Aorta (tissue), 5 donors: ENCODE data around the gene MAP3K13. TPM values are rescaled to one million over a fixed set of nuclear protein-coding genes. Genes with fewer than 3 reads are reported as not detected.

Experiments
- ATAC-seq: fragments of 200-7000 bp; cut with Tn5 transposase; one replicate; pipeline ENCODE4 v1.9.1; 2022; ENCODE audit warnings: moderate library complexity; ENCODE audit not compliant: low FRiP score
- DNase-seq, 2 donors: peaks; one replicate each; pipeline ENCODE4 v3.0.0-alpha.2; 2020
- H3K27ac ChIP-seq, 2 donors: one replicate each; pipeline ENCODE4 v1.5.1; 2013; ENCODE audit warnings: low read length in 2 of 2, mild to moderate bottlenecking in 2 of 2, moderate library complexity in 2 of 2, control low read depth in 1 of 2, inconsistent platforms in 1 of 2, low read depth in 1 of 2
- H3K27me3 ChIP-seq, 2 donors: one replicate each; pipeline ENCODE4 v1.6.1; 2013; ENCODE audit warnings: control low read depth in 1 of 2, low read length in 1 of 2, mild to moderate bottlenecking in 1 of 2, moderate library complexity in 1 of 2; ENCODE audit not compliant: insufficient read depth in 2 of 2, control insufficient read depth in 1 of 2
- H3K36me3 ChIP-seq, 2 donors: one replicate each; pipeline ENCODE4 v1.6.1; 2013; ENCODE audit warnings: control low read depth in 1 of 2, low read length in 1 of 2, mild to moderate bottlenecking in 1 of 2; ENCODE audit not compliant: insufficient read depth in 2 of 2, control insufficient read depth in 1 of 2
- H3K4me1 ChIP-seq, 2 donors: one replicate each; pipeline ENCODE4 v1.6.1; 2013; ENCODE audit warnings: low read length in 2 of 2, control low read depth in 1 of 2, mild to moderate bottlenecking in 1 of 2, moderate library complexity in 1 of 2; ENCODE audit not compliant: insufficient read depth in 2 of 2, control insufficient read depth in 1 of 2
- H3K4me3 ChIP-seq, 2 donors: one replicate each; pipeline ENCODE4 v1.5.1; 2013; ENCODE audit warnings: low read length in 2 of 2, control low read depth in 1 of 2, mild to moderate bottlenecking in 1 of 2
- H3K9me3 ChIP-seq: one replicate; pipeline ENCODE4 v1.6.1; 2013; ENCODE audit warnings: mild to moderate bottlenecking, low read length; ENCODE audit not compliant: control insufficient read depth
- WGBS, 2 donors: extraction: QIAGEN DNeasy Blood & Tissue Kit; methylation state at CpG; one replicate each; pipeline ENCODE4 v1.1.7; 2013; 5-methylcytosine and 5-hydroxymethylcytosine counted together
- intact Hi-C, 2 donors: fragments of 100-400 bp; cut with DNase I; formaldehyde crosslinking; loops; one replicate each; pipeline versions ENCODE4 v1.14.2 to v1.15.0; 2022
- polyA plus RNA-seq, 2 donors: library from polyadenylated mRNA; stranded (reverse); fragments of 200-250 nt; gene quantifications; one replicate each; pipeline ENCODE4 v1.2.3, GENCODE V29; 2013
- total RNA-seq, 2 donors: library from RNA; stranded (reverse); fragmentation: NEBNext Ultra II Directional; extraction: Animal tissue kit (Norgen Biotek cat#: 25700); gene quantifications; one replicate each; pipeline ENCODE4 v1.2.1, GENCODE V29; 2021
- donor health status: healthy with polysubstance abuse.
- donor health status: Bipolar disorder and iron deficiency.
- donor health status: DM: no; HTN: no; CAD: no.
- donor health status: DM: no; HTN: no; CAD: no.
- donor health status: DM: yes; HTN: yes; CAD: no.

The MAP3K13 gene
- total and polyA plus RNA-seq, 4 donors = 19.8 to 38.4 (median 27.0) TPM

DNA sequence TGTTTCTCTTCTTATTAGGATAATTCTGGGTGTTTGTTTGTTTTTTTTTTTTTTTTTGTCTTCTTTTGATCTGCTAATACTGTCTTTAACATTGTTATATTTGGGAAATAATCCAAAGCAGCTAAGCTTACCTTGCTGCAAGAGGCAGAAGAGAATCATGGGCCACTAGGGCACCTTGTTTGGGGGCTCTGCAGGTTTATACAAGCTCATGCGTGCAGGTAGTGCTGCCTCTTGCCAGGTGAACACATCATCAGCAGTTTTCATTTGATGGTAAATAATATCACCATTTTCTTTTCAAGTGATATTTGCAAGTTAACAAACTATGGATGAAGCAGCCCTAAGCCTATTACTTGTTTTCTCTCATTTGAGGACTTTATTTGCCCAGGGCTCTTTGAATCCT, 37.9 kb downstream of the MAP3K13 start:
- no peak overlapping the region for H3K27ac ChIP-seq
- H3K4me1 ChIP-seq = peaks cover 2% of the 10 kb centered on the region in 2 donors
- no peak for DNase-seq
- H3K36me3 ChIP-seq = no peaks in the 10 kb centered on the region
- no peak overlapping the region for H3K4me3 ChIP-seq
- H3K9me3 ChIP-seq = no peaks in the 10 kb centered on the region
- intact Hi-C loops = no loop called here
- H3K27me3 ChIP-seq = no peaks in the 10 kb centered on the region
- ATAC-seq = no peak
- WGBS, 2 donors = 97 to 100% methylated on average over 1 of the region's 1 CpG

DNA sequence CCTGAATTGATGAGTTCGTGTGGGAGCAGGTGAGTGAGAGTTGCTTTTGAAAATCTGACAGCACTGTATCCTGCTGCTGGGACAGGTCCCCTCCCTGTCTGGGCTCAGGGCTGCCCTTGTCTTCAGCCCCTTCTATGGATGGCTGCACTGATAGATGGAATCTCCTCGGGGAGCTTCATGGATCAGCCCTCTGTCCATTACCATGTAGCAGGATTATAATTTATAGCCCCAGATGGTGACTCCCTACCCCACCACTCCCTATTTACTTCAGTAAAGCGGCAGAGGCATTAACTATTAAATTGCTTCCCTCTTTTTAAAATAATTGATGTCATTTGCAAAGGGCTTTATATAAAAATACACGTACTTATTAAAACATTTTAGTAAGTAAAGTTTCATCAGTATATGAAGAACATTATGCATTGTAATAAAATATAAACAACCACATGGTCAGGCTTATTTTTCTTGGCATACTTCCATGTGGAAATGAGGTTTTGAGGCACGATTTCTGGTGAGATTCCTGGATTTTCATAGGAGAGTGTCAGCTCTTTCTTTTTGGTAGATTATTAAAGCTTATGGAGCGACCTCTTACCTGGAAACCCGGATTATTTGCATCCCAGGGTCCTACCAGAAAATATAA, 38.5 kb downstream of the MAP3K13 start:
- Histone ChIP-seq H3K4me1 (peaks cover 2% of the 10 kb centered on the region in 2 donors), H3K36me3 (no peaks in the 10 kb centered on the region), H3K27ac (no peak overlapping the region), H3K9me3 (no peaks in the 10 kb centered on the region), H3K4me3 (no peak overlapping the region), H3K27me3 (no peaks in the 10 kb centered on the region)
- ATAC-seq = no peak
- WGBS, 2 donors = 49 to 50% methylated on average over 7 of the region's 7 CpGs
- intact Hi-C loops = no loop called here
- DNase-seq = no peak

DNA sequence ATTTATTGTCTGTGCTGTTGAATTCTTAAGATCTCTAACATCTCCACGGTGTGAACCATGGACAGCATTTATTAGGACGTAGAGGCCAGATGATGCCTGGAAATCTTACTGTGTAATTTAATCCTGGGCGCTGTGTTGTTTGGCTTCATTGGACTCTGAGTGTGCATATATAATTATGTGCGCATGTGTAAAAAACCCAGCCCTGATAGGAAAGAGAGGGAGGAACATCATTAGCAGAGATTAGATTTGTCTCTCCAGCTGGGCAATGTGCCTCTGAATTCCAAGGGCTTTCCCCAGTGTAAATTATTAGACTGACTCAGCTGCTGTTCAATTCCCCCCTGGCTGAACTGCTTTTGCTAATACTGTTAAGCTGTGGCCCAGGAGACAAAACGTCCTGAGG, 39.6 kb downstream of the MAP3K13 start:
- ATAC-seq (no peak), DNase-seq (no peak)
- no peak overlapping the region for H3K4me3 ChIP-seq
- WGBS, 2 donors = 81 to 82% methylated on average over 5 of the region's 5 CpGs
- peaks cover 2% of the 10 kb centered on the region in 2 donors for H3K4me1 ChIP-seq
- intact Hi-C loops = no loop called here
- H3K27me3 ChIP-seq = no peaks in the 10 kb centered on the region
- H3K9me3 ChIP-seq = no peaks in the 10 kb centered on the region
- H3K36me3 ChIP-seq = no peaks in the 10 kb centered on the region
- no peak overlapping the region for H3K27ac ChIP-seq

DNA sequence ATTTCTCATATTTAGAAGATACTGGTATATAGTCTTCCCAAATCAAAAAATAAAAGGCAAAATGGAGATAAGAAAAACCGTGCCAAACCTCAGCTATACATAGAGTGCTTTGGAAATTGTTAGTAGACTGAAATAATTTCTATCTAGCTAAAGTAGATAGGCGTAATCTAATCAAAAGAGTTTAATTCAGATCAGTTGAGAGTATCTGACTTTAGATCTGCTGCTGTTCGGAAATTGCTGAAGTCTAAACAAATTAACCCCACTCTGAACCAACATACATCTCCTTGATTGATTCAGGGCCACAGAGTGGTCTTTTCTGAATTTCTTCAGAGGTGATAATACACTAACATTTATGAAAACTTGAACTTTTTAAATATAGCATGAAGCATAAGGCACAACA, 40.1 kb downstream of the MAP3K13 start:
- H3K9me3 ChIP-seq = no peaks in the 10 kb centered on the region
- ATAC-seq (no peak), DNase-seq (no peak)
- no peak overlapping the region for H3K27ac ChIP-seq
- peaks cover 2% of the 10 kb centered on the region in 2 donors for H3K4me1 ChIP-seq
- no peaks in the 10 kb centered on the region for H3K36me3 ChIP-seq
- no peaks in the 10 kb centered on the region for H3K27me3 ChIP-seq
- intact Hi-C loops = no loop called here
- WGBS, 2 donors = 90 to 93% methylated on average over 3 of the region's 3 CpGs
- no peak overlapping the region for H3K4me3 ChIP-seq

DNA sequence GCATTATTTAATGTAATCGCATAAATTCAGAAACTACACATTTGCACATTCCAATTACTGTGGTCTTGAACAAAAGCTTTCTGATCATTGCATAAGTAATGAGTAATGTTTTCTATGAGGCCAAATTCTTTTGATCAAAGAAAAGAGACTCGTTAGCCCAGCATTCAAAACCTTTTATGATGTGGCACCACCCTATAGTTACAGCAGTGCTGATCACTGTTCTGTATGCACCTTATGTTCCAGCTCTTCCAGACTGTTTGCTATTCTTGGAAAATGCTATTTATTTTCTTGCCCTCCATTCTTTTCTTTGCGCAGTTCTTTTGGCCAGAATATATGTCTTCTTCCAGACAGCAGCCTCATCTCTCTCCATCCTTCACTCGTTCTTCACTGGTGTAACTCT, 42.3 kb downstream of the MAP3K13 start:
- DNase-seq (no peak), ATAC-seq (no peak)
- intact Hi-C loops = no loop called here
- no peak overlapping the region for H3K4me3 ChIP-seq
- H3K4me1 ChIP-seq = peaks cover 0 to 2% of the 10 kb centered on the region in 2 donors
- H3K9me3 ChIP-seq = no peaks in the 10 kb centered on the region
- WGBS, 2 donors = 87 to 90% methylated on average over 4 of the region's 4 CpGs
- no peaks in the 10 kb centered on the region for H3K36me3 ChIP-seq
- H3K27me3 ChIP-seq = no peaks in the 10 kb centered on the region
- H3K27ac ChIP-seq = no peak overlapping the region

DNA sequence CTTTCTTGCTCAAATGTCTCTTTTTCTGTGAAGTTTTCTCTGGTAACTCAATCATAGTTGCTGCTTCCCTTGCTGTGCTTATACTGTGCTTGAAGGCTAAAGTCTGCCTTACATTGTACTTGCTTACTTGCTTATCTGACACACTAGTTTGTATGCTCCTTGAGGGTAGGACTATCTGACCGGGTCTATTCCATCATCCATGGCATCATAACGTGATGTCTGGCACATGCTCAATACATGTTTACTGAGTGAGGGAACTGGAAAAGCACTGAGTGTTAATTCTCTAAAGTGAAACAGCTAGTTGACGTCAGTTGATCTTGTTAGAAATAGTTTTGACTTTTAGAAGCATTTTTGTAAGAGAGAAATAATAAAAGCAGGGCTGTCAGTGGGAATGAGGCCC, 42.7 kb downstream of the MAP3K13 start:
- Histone ChIP-seq H3K4me3 (no peak overlapping the region), H3K36me3 (no peaks in the 10 kb centered on the region), H3K27me3 (no peaks in the 10 kb centered on the region), H3K4me1 (peaks cover 0 to 2% of the 10 kb centered on the region in 2 donors), H3K27ac (no peak overlapping the region), H3K9me3 (no peaks in the 10 kb centered on the region)
- DNase-seq (no peak), ATAC-seq (no peak)
- intact Hi-C loops = no loop called here
- 71 to 74% methylated on average over 3 of the region's 3 CpGs for WGBS, 2 donors

DNA sequence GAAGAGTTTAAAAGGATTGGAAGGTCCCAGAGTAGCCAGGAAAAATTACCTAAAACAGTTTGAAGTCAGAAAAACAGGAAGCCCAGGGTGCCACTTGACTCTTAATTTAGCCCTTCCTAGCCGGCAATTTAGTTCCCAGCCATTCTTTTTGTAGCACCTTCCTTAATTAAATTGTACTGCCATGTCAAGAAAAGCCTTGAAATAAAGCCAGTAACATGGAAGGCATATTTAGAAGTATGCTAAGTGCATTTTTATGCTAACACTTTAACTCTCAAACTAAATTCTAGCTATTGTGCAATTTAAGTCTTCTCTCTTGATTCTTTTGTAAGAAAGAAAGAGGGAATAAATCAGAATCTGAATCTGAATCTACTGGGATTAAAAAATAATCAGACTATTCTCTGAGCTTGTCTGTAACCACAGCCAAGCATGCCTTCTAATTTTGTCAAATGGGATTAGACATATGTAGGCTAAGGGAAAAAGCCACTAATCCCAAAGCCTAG, 43.2 kb downstream of the MAP3K13 start:
- peaks cover 0 to 2% of the 10 kb centered on the region in 2 donors for H3K4me1 ChIP-seq
- intact Hi-C loops = no loop called here
- WGBS, 2 donors = 44 to 61% methylated on average over 1 of the region's 1 CpG

DNA sequence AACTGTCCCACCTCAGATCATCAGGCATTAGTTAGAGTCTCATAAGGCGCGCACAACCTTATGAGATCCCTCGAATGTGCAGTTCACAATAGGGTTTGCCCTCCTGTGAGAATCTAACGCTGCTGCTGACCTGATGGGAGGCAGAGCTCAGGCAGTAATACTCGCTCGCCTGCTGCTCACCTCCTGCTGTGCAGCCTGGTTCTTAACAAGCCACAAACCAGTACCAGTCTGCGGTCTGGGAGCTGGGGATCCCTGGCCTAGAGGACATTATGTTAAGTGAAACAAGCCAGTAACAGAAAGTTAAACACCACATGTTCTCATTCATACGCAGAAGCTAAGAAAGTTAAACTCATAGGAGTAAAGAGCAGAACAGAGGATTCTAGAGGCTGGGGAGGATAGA, 47.0 kb downstream of the MAP3K13 start:
- 75 to 78% methylated on average over 8 of the region's 8 CpGs for WGBS, 2 donors
- intact Hi-C loops = no loop called here
- H3K36me3 ChIP-seq = no peaks in the 10 kb centered on the region
- H3K4me1 ChIP-seq = no peaks in the 10 kb centered on the region
- no peaks in the 10 kb centered on the region for H3K9me3 ChIP-seq
- no peak for DNase-seq
- H3K4me3 ChIP-seq = no peak overlapping the region
- no peak for ATAC-seq
- no peaks in the 10 kb centered on the region for H3K27me3 ChIP-seq
- no peak overlapping the region for H3K27ac ChIP-seq

More for the DNA sequence above, 43.2 kb downstream of the MAP3K13 start:
- DNase-seq = no peak
- no peaks in the 10 kb centered on the region for H3K36me3 ChIP-seq
- no peaks in the 10 kb centered on the region for H3K27me3 ChIP-seq
- no peaks in the 10 kb centered on the region for H3K9me3 ChIP-seq
- no peak overlapping the region for H3K4me3 ChIP-seq
- no peak for ATAC-seq
- no peak overlapping the region for H3K27ac ChIP-seq

DNA sequence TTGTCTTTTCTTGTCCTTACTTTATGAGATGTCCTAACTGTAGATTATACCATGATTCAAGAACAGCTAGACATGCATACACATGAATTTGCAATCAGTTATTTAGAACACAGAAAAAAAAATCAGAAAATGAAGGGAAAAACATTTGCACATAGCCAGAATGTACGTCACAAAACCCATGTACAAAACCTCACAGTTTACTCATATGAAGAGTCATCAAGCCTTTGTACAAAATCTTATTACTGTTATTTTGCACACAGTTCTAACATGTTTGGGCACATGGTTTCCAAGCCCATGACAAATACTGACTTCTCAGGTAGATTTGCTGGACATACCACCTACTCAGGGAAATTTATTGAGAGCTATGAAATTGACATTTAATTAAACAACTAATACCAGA, 48.2 kb downstream of the MAP3K13 start:
- intact Hi-C loops = no loop called here
- Histone ChIP-seq H3K27me3 (no peaks in the 10 kb centered on the region), H3K9me3 (no peaks in the 10 kb centered on the region), H3K4me3 (no peak overlapping the region), H3K27ac (no peak overlapping the region), H3K36me3 (no peaks in the 10 kb centered on the region), H3K4me1 (no peaks in the 10 kb centered on the region)
- DNase-seq (no peak), ATAC-seq (no peak)
- 94 to 95% methylated on average over 1 of the region's 1 CpG for whole genome bisulfite sequencing, 2 donors
